ENCODE results near the gene OTULINL. TPM values are rescaled to one million over a fixed set of nuclear protein-coding genes. Genes with fewer than 3 reads are reported as not detected.

The OTULINL gene
- polyA plus RNA-seq (2013, experiment 1 of 2): 21.3 TPM
- 24.8 TPM for polyA plus RNA-seq (2013, experiment 2 of 2)

GRCh38 chr5:14581106-14581890 lies at the start of gene OTULINL:
Gene OTULINL, plus strand, starts transcription at chr5:14581792. Its CDS starts 103 bp downstream, at chr5:14581895.
- no peak within 1 kb of the TSS for H2BK15ac ChIP-seq (ENCODE audit: low read depth, poor library complexity, severe bottlenecking)
- WGBS: 6% methylated on average over 57 of the region's 63 CpGs
- peak within 1 kb of the TSS; percentile 69 to 77 for H3K4me3 ChIP-seq (ENCODE audit: insufficient read depth in 1 of 2, low read depth in 1 of 2, low read length in 2 of 2)
- H3K18ac ChIP-seq (ENCODE audit: low read depth in 1 of 2, low read length in 2 of 2): peak within 1 kb of the TSS; percentile 70 to 76
- H3K79me1 ChIP-seq (replicated peaks; ENCODE audit: low read length, poor library complexity, severe bottlenecking): no peaks in the 10 kb centered on the region
- peaks cover 8% of the 10 kb centered on the region for H3K4me1 ChIP-seq (ENCODE audit: control insufficient read depth, insufficient read depth, low read depth, low read length)
- H3K27ac ChIP-seq (ENCODE audit: low read length, poor library complexity, severe bottlenecking): no peak within 1 kb of the TSS
- peak; percentile 84 for DNase-seq
- H3K9ac ChIP-seq (ENCODE audit: low read length): peak within 1 kb of the TSS; percentile 58
- no peaks in the 10 kb centered on the region for H3K36me3 ChIP-seq (ENCODE audit: control insufficient read depth in 1 of 2, insufficient read depth in 2 of 2, low read depth in 1 of 2, low read length in 2 of 2)
- H2BK12ac ChIP-seq (ENCODE audit: low read length in 2 of 2): peak within 1 kb of the TSS; percentile 49 to 60
- no peak within 1 kb of the TSS for H4K8ac ChIP-seq (ENCODE audit: low read length)
- no peak within 1 kb of the TSS for H2AK5ac ChIP-seq (ENCODE audit: low read length, severe bottlenecking)
- H3K4me2 ChIP-seq (ENCODE audit: low read length, poor library complexity, severe bottlenecking): peak within 1 kb of the TSS; percentile 93
- H4K91ac ChIP-seq (ENCODE audit: low read length): peak within 1 kb of the TSS; percentile 71
- no peaks in the 10 kb centered on the region for H3K9me3 ChIP-seq (ENCODE audit: control insufficient read depth, low read length)
- H2BK120ac ChIP-seq (ENCODE audit: low read depth, low read length): peak within 1 kb of the TSS; percentile 54
- peaks cover 36 to 70% of the 10 kb centered on the region in 2 experiments for H3K27me3 ChIP-seq (ENCODE audit: control insufficient read depth in 1 of 2, insufficient read depth in 1 of 2, low read length in 2 of 2)
- no peak within 1 kb of the TSS for H3K4ac ChIP-seq (ENCODE audit: low read depth in 1 of 2, low read length in 2 of 2)
- no peak within 1 kb of the TSS for H3K23ac ChIP-seq (ENCODE audit: low read length in 2 of 2)
- peak within 1 kb of the TSS in 1 of 2 experiments; percentile 68 for H3K14ac ChIP-seq (ENCODE audit: low read length in 2 of 2)
- H2BK5ac ChIP-seq (ENCODE audit: low read depth, low read length, poor library complexity, severe bottlenecking): no peak within 1 kb of the TSS
- H2AFZ ChIP-seq (ENCODE audit: low read depth, low read length): peak within 1 kb of the TSS; percentile 81

GRCh38 chr5:14532180-14532579 lies 49.4 kb upstream of the OTULINL start:
- Histone ChIP-seq H4K91ac (ENCODE audit: low read length) (no peak overlapping the region), H2BK12ac (ENCODE audit: low read length in 2 of 2) (no peak overlapping the region), H3K14ac (ENCODE audit: low read length in 2 of 2) (no peak overlapping the region), H2AK5ac (ENCODE audit: low read length, severe bottlenecking) (no peak overlapping the region), H3K4me1 (ENCODE audit: control insufficient read depth, insufficient read depth, low read depth, low read length) (no peaks in the 10 kb centered on the region), H2AFZ (ENCODE audit: low read depth, low read length) (no peak overlapping the region), H3K9me3 (ENCODE audit: control insufficient read depth, low read length) (no peaks in the 10 kb centered on the region), H3K4me2 (ENCODE audit: low read length, poor library complexity, severe bottlenecking) (no peak overlapping the region), H2BK15ac (ENCODE audit: low read depth, poor library complexity, severe bottlenecking) (no peak overlapping the region), H4K8ac (ENCODE audit: low read length) (no peak overlapping the region), H2BK5ac (ENCODE audit: low read depth, low read length, poor library complexity, severe bottlenecking) (no peak overlapping the region), H3K18ac (ENCODE audit: low read depth in 1 of 2, low read length in 2 of 2) (no peak overlapping the region), H2BK120ac (ENCODE audit: low read depth, low read length) (no peak overlapping the region), H3K79me1 (replicated peaks; ENCODE audit: low read length, poor library complexity, severe bottlenecking) (no peaks in the 10 kb centered on the region), H3K27ac (ENCODE audit: low read length, poor library complexity, severe bottlenecking) (no peak overlapping the region), H3K4ac (ENCODE audit: low read depth in 1 of 2, low read length in 2 of 2) (no peak overlapping the region), H3K4me3 (ENCODE audit: insufficient read depth in 1 of 2, low read depth in 1 of 2, low read length in 2 of 2) (no peak overlapping the region), H3K36me3 (ENCODE audit: control insufficient read depth in 1 of 2, insufficient read depth in 2 of 2, low read depth in 1 of 2, low read length in 2 of 2) (no peaks in the 10 kb centered on the region), H3K23ac (ENCODE audit: low read length in 2 of 2) (no peak overlapping the region), H3K27me3 (ENCODE audit: control insufficient read depth in 1 of 2, insufficient read depth in 1 of 2, low read length in 2 of 2) (peaks cover 7 to 12% of the 10 kb centered on the region in 2 experiments), H3K9ac (ENCODE audit: low read length) (no peak overlapping the region)
- 65% methylated on average over 3 of the region's 3 CpGs for WGBS
- DNase-seq: no peak

GRCh38 chr5:14534773-14535172 lies 46.8 kb upstream of the OTULINL start:
- Histone ChIP-seq H3K4me1 (ENCODE audit: control insufficient read depth, insufficient read depth, low read depth, low read length) (no peaks in the 10 kb centered on the region), H3K27me3 (ENCODE audit: control insufficient read depth in 1 of 2, insufficient read depth in 1 of 2, low read length in 2 of 2) (peaks cover 7 to 12% of the 10 kb centered on the region in 2 experiments), H3K23ac (ENCODE audit: low read length in 2 of 2) (no peak overlapping the region), H2BK12ac (ENCODE audit: low read length in 2 of 2) (no peak overlapping the region), H2BK5ac (ENCODE audit: low read depth, low read length, poor library complexity, severe bottlenecking) (no peak overlapping the region), H3K4me2 (ENCODE audit: low read length, poor library complexity, severe bottlenecking) (no peak overlapping the region), H3K9ac (ENCODE audit: low read length) (no peak overlapping the region), H3K4ac (ENCODE audit: low read depth in 1 of 2, low read length in 2 of 2) (no peak overlapping the region), H3K27ac (ENCODE audit: low read length, poor library complexity, severe bottlenecking) (no peak overlapping the region), H3K14ac (ENCODE audit: low read length in 2 of 2) (no peak overlapping the region), H3K79me1 (replicated peaks; ENCODE audit: low read length, poor library complexity, severe bottlenecking) (no peaks in the 10 kb centered on the region), H2AFZ (ENCODE audit: low read depth, low read length) (no peak overlapping the region), H3K4me3 (ENCODE audit: insufficient read depth in 1 of 2, low read depth in 1 of 2, low read length in 2 of 2) (no peak overlapping the region), H4K8ac (ENCODE audit: low read length) (no peak overlapping the region), H3K18ac (ENCODE audit: low read depth in 1 of 2, low read length in 2 of 2) (no peak overlapping the region), H2BK120ac (ENCODE audit: low read depth, low read length) (no peak overlapping the region), H2AK5ac (ENCODE audit: low read length, severe bottlenecking) (no peak overlapping the region), H2BK15ac (ENCODE audit: low read depth, poor library complexity, severe bottlenecking) (no peak overlapping the region), H3K9me3 (ENCODE audit: control insufficient read depth, low read length) (peaks cover 3% of the 10 kb centered on the region), H3K36me3 (ENCODE audit: control insufficient read depth in 1 of 2, insufficient read depth in 2 of 2, low read depth in 1 of 2, low read length in 2 of 2) (no peaks in the 10 kb centered on the region), H4K91ac (ENCODE audit: low read length) (no peak overlapping the region)
- WGBS: 33% methylated on average over 7 of the region's 7 CpGs
- peak; percentile 6 for DNase-seq

- no peak overlapping the region for H3K23ac ChIP-seq (ENCODE audit: low read length in 2 of 2)
Measured at GRCh38 chr5:14545308-14545707, 36.3 kb upstream of the OTULINL start.

More at GRCh38 chr5:14545308-14545707, 36.3 kb upstream of the OTULINL start:
- WGBS: 72% methylated on average over 2 of the region's 3 CpGs
- peaks cover 14 to 36% of the 10 kb centered on the region in 2 experiments for H3K27me3 ChIP-seq (ENCODE audit: control insufficient read depth in 1 of 2, insufficient read depth in 1 of 2, low read length in 2 of 2)
- no peak overlapping the region for H4K8ac ChIP-seq (ENCODE audit: low read length)
- no peak overlapping the region for H3K4me3 ChIP-seq (ENCODE audit: insufficient read depth in 1 of 2, low read depth in 1 of 2, low read length in 2 of 2)
- no peak for DNase-seq
- H3K79me1 ChIP-seq (replicated peaks; ENCODE audit: low read length, poor library complexity, severe bottlenecking): no peaks in the 10 kb centered on the region
- no peak overlapping the region for H3K18ac ChIP-seq (ENCODE audit: low read depth in 1 of 2, low read length in 2 of 2)
- no peak overlapping the region for H3K9ac ChIP-seq (ENCODE audit: low read length)
- H2AK5ac ChIP-seq (ENCODE audit: low read length, severe bottlenecking): no peak overlapping the region
- no peak overlapping the region for H2BK15ac ChIP-seq (ENCODE audit: low read depth, poor library complexity, severe bottlenecking)
- no peak overlapping the region for H2BK12ac ChIP-seq (ENCODE audit: low read length in 2 of 2)
- H3K4me2 ChIP-seq (ENCODE audit: low read length, poor library complexity, severe bottlenecking): no peak overlapping the region
- peaks cover 8% of the 10 kb centered on the region for H3K9me3 ChIP-seq (ENCODE audit: control insufficient read depth, low read length)
- H3K36me3 ChIP-seq (ENCODE audit: control insufficient read depth in 1 of 2, insufficient read depth in 2 of 2, low read depth in 1 of 2, low read length in 2 of 2): no peaks in the 10 kb centered on the region
- no peaks in the 10 kb centered on the region for H3K4me1 ChIP-seq (ENCODE audit: control insufficient read depth, insufficient read depth, low read depth, low read length)
- no peak overlapping the region for H4K91ac ChIP-seq (ENCODE audit: low read length)
- H3K27ac ChIP-seq (ENCODE audit: low read length, poor library complexity, severe bottlenecking): no peak overlapping the region
- H3K14ac ChIP-seq (ENCODE audit: low read length in 2 of 2): no peak overlapping the region
- no peak overlapping the region for H2BK120ac ChIP-seq (ENCODE audit: low read depth, low read length)
- no peak overlapping the region for H2AFZ ChIP-seq (ENCODE audit: low read depth, low read length)
- no peak overlapping the region for H2BK5ac ChIP-seq (ENCODE audit: low read depth, low read length, poor library complexity, severe bottlenecking)
- no peak overlapping the region for H3K4ac ChIP-seq (ENCODE audit: low read depth in 1 of 2, low read length in 2 of 2)
